Heart left ventricle (tissue), 13 donors: Measurements from ENCODE around the gene PLB1.

ENCODE experiments used
- CTCF ChIP-seq, 12 donors: fragments of 200-600 bp; sonication (generic) in 4 of 12; IDR thresholded peaks; one replicate each; pipeline versions ENCODE4 v1.5.0 to v1.8.0; 2018 to 2022; ENCODE audit warnings: antibody characterized with exemption in 12 of 12, mild to moderate bottlenecking in 5 of 12
- POLR2A ChIP-seq, 2 donors: fragments of 450-650 bp; IDR thresholded peaks; one replicate each; pipeline ENCODE4 v1.6.1; 2017; ENCODE audit warnings: antibody characterized with exemption in 2 of 2, mild to moderate bottlenecking in 2 of 2, moderate library complexity in 2 of 2
- donor health status: ischemic (EF 13 %, LVEDD 7.1; RV severe dilation, severe dysfunction).
- donor health status: DM: no; HTN: yes; CAD: no.
- donor health status: DM: no; HTN: no; CAD: no.
- donor health status: ischemic (EF 25% LVEDD 6.9; RV normal size, moderate dysfunction).
- donor health status: ischemic (EF 25% LVEDD 5.7; RV mildly dilated, moderate dysfunction).
- donor health status: ischemic (EF 35%, LVEDD 5.7; RV mildly dilated, moderate dysfunction).
- donor health status: nonischemic (EF 11% LVEDD 7.7; RV severe dilation, severe dysfunction).
- donor health status: DM: yes; HTN: yes; CAD: no.
- donor health status: PGD.
- donor health status: ischemic (EF 29% LVEDD 5.4; RV normal size, mild dysfunction).
- donor health status: nonischemic (EF 23%, LVEDD 6.1; RV moderate dilation, normal function).

GRCh38 chr2:28564346-28564745, 68.5 kb downstream of the PLB1 start:
- TF ChIP-seq CTCF (IDR thresholded peaks at IDR 0.05): no peak
- TF ChIP-seq POLR2A (IDR thresholded peaks at IDR 0.05): no peak
